ENCODE results near the gene VTCN1.
"Not testable (repeated sequence)": the region's sequence is repeated elsewhere in the genome, so short reads cannot be mapped to it uniquely, and the experiment has no call there.

Gene VTCN1

DNA sequence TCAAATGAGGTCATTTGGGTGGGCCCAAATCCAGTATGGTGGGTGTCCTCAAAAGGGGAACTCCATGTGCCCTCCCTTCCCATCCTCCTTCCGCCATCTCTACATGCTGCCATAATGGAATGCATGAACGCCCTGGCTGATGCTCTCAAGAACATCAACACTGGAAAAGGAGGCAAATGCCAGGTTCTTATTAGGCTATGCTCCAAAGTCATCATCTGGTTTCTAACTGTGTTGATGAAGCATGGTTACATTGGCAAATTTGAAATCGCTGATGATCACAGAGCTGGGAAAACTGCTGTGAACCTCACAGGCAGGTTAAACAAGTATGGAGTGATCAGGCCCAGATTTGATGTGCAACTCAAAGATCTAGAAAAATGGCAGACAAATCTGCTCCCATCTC lies 72.6 kb downstream of the VTCN1 start:
- DNase-seq = no peak
- in situ Hi-C loops (cut with MboI; ENCODE audit: low pct_unique_long_range_greater_than_20kb, low sequenced_read_pairs) = loop anchor here (25.0 kb wide), 2 partner anchors 324 to 674 kb away; no protein-coding TSS in a partner anchor

DNA sequence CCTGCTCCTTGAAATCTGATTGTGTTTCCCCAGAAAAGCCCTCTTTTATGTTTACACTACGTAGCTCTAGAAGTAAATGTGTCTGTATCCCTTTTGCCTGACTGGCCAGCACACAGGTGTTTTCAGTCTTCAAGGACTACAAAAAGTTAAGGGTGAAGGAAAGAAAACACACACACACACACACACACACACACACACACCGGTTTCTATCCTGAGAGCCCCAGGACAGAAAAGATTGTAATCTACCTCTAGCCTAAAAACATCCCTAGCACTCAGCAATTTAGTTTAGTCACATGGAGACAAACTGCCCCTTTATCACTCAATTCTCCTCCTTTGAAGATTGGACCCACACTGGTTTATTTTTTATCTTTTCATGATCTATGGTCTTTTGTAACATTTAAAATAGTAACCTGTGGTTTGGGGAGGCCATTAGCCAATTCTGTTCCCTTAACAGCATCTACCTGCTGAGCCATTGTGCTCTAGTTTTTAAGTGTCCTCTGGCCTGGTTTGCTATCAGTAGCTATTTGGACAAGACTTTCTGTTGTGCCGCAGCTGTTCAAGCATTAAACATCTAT lies 73.4 kb downstream of the VTCN1 start:
- DNase-seq = no peak
- in situ Hi-C loops (cut with MboI; ENCODE audit: low pct_unique_long_range_greater_than_20kb, low sequenced_read_pairs) = loop anchor here (25.0 kb wide), 2 partner anchors 325 to 675 kb away; no protein-coding TSS in a partner anchor

DNA sequence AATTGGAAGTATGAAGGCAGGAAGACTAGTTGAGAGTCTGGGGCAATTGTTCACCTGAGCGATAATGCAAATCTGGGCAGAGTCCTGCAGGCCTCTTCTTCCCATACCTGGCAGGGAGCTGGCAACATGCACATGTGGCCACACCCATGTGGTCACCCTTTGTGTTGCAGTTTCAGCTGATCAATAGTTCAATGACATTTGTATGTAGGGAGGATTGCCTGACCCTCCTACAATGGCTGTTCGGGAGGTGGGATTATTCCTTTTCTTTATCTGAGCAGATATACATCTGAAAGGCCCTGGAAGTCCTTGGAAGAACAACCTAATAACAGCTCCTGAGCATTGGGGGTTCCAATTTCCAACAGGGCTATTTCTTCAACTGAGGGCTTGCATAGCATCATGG lies 74.0 kb downstream of the VTCN1 start:
- no peak for DNase-seq
- in situ Hi-C loops (cut with MboI; ENCODE audit: low pct_unique_long_range_greater_than_20kb, low sequenced_read_pairs) = loop anchor here (25.0 kb wide), 2 partner anchors 326 to 676 kb away; no protein-coding TSS in a partner anchor

DNA sequence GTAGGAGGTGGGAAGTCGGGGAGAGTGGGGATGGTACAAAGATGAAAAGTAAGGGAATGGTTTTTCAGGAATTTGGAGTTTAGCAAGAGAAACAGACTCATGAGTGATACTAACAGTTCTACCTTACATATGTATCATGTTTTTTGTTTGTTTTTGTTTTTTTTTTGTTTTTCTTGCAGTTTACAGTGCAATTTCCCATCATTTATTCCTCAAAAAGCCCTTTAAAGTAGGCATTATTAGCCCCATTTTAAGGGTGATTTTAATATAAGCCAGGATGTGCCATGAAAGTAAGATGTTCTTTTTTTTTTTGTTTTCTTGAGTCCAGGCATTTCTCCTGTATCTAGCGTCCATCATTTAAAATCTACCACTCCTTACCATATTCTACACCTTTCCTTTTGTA lies 75.4 kb downstream of the VTCN1 start:
- in situ Hi-C loops (cut with MboI; ENCODE audit: low pct_unique_long_range_greater_than_20kb, low sequenced_read_pairs) = loop anchor here (25.0 kb wide), 2 partner anchors 327 to 677 kb away; no protein-coding TSS in a partner anchor
- no peak for DNase-seq

DNA sequence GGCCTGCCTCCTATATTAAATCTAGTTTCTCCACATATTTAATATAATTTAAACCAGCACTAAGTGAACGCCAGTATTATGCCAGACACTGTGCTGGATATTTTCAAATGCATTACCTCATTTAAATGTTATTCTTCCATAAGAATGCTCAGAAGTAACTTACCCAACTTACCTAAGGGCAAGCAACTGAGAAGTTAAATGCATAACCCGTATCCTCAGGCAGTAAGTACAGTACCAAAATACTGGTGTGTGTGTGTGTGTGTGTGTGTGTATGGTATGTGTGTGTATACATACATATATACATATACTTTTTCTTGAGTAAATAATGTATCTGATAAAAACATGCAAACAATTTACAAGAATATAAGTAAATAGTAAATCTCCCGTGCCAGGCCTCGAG lies 80.2 kb downstream of the VTCN1 start:
- DNase-seq = no peak
- in situ Hi-C loops (cut with MboI; ENCODE audit: low pct_unique_long_range_greater_than_20kb, low sequenced_read_pairs) = loop anchor here (25.0 kb wide), 2 partner anchors 332 to 682 kb away; no protein-coding TSS in a partner anchor

DNA sequence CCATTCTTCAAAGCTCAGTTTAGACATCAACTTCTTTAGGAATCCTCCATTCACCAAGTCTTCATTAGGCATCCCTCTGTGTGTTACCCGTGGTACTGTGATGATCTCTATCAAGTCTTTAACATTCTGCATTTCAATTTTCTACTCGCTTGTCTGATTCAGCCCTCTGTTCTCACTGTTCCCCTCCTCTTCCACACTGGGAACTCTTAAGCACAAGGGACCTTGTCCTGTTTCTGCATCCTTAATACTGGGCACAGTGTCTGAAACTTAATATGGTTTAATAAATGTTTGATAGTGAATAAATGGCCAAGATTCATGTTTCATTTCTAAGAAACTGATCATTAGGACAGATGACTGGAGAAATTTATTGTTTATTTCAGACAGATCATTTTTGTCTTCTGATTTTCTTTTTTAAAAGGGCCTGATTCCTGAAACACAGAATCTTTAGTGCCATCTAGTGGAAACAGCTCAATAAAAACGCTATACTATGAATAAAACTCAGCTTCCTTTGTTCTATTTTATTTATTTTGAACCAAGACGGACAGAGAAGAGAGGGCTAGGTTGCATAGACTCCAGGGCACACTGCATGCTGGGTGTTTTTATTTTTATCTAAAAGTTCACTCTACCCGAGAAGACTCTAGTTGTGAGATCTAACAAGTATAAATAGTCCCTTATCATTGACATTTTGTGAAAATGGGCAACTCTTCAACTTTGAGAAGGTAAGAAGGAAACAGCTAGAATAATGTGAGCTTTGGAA lies 82.2 kb downstream of the VTCN1 start:
- peak; percentile 62 for DNase-seq
- in situ Hi-C loops (cut with MboI; ENCODE audit: low pct_unique_long_range_greater_than_20kb, low sequenced_read_pairs) = loop anchor here (25.0 kb wide), 2 partner anchors 334 to 684 kb away; no protein-coding TSS in a partner anchor

DNA sequence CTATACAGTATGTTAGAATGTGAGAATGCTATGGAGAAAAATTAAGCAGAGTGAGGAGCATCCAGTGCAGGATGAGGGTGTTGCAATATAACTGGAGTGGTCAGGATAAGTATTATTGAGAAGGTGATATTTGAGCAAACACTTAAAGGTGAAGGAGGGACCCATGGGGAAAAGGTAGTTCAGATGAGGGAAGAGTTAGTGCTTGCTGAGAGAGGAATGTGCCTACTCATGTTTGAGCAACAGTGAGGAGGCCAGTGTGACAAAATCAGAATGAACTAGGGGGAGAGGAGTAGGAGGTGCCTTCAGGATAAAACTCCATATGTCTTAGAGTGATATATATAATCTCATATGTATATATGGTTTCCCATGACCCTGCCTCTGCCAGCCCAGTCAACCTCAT lies 82.9 kb downstream of the VTCN1 start:
- DNase-seq = no peak
- in situ Hi-C loops (cut with MboI; ENCODE audit: low pct_unique_long_range_greater_than_20kb, low sequenced_read_pairs) = loop anchor here (25.0 kb wide), 2 partner anchors 335 to 685 kb away; no protein-coding TSS in a partner anchor

DNA sequence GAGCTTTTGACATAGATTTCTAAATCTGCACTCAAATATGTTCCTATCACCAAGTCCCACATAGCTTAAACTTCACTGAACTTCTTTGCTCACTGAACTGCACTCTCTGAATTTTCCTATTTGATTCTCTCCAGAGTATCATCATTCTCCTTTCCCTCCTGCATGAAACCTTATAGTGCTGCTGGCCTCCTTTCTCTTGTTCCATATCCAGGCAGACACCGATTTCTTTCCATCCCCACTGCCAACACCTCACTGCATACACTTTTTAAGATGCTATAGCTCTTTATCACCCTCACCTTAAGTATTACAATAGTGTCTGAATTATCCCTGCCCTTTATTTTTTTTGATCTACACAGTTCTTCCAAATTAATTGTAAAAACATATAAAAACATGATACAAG lies 86.1 kb downstream of the VTCN1 start:
- no peak for DNase-seq
- in situ Hi-C loops (cut with MboI; ENCODE audit: low pct_unique_long_range_greater_than_20kb, low sequenced_read_pairs) = loop anchor here (25.0 kb wide), 2 partner anchors 338 to 688 kb away; no protein-coding TSS in a partner anchor

DNA sequence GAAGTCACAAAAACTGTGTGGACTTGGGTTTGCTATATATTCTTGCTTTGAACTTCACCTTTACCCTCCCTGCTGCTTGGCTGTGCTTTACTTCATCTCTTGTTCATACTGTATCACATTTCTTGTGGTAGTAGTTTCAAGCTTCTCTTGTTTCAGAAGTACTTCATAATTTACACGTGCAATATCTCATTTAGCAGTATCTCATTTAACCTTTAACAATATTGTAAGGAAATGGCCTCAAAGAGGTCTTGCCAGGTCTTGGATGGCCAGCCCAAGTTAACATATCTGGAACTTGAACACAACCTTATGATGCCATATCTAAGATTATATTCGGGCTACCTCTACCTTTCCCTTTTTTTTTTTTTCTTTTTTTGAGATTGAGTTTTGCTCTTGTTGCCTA lies 87.5 kb downstream of the VTCN1 start:
- DNase-seq = no peak
- in situ Hi-C loops (cut with MboI; ENCODE audit: low pct_unique_long_range_greater_than_20kb, low sequenced_read_pairs) = no loop called here

DNA sequence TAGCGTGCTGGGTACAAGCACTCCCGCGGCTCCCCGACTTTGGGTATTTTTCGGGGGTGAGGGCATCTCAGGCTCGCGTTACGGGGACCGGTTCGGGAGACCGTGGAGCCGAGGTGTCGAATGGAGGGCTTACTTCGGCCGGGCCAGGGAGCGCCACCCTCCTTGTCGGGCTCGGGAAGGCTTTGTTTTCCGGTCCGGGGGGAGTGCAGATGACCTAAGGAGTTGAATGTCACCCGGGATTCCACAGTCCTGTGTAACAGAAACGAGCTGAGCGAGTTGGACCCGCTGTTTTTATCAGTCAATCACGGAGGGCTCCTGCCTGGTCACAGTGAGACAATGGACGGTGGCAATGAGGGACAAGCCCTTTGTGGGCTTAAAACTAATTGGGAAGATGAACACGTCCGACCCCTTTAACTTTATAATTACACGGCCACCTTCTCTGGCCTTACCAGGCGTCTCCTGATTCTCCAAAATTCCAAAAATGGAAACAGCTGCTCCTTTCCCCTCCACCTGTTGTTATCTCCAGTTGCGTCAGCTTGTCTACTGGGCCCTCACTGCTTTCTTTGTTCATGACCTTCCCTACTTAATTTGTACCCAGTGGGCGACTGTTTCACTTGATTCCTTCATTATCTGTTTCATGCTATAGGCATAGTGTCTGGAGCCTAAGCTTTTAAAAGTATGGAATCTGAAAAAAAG lies 88.2 kb downstream of the VTCN1 start:
- in situ Hi-C loops (cut with MboI; ENCODE audit: low pct_unique_long_range_greater_than_20kb, low sequenced_read_pairs) = no loop called here
- no peak for DNase-seq

DNA sequence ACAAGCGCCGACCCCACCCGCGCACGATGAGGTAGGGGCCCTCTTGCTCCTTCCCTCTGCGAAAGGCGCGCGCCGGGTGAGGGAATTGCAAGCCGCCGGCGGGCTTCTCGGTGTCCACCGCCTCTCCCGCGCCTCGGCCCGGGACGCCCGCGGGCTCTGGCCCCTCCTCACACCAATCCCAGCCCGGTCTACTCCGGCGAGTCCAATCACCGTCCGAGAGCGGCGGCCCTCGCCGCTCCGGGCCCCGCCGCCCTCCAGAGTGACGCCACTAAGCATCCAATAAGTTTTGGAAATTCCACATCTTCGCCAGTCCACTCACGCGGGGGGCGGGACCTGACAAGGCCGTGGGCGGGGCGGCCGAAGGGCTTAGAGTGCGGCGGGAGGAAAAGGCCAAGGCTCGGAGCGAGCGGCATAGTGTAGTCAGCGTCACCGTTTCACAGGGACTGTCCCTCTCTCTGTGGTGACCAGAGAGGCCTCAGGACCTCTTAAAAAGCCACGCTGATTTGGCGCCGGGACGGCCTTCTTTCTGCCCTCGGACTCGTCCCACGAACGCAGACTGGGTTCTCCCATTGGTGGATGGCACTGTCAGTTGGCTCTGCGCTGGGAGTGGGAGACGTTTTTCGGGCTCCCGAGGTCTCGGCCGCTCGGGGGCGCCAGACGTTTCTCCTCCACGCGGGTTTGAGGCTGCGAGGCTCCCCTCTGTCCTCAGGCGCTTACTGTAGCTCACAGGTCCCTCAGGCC lies 89.0 kb downstream of the VTCN1 start, which contains the start of gene TRIM45:
Gene TRIM45, minus strand, starts transcription at position 161 of the 741 bp plus-strand sequence. CDS start 548 bp downstream, outside the sequence.
- in situ Hi-C loops (cut with MboI; ENCODE audit: low pct_unique_long_range_greater_than_20kb, low sequenced_read_pairs) = no loop called here
- peak; percentile 97 for DNase-seq

DNA sequence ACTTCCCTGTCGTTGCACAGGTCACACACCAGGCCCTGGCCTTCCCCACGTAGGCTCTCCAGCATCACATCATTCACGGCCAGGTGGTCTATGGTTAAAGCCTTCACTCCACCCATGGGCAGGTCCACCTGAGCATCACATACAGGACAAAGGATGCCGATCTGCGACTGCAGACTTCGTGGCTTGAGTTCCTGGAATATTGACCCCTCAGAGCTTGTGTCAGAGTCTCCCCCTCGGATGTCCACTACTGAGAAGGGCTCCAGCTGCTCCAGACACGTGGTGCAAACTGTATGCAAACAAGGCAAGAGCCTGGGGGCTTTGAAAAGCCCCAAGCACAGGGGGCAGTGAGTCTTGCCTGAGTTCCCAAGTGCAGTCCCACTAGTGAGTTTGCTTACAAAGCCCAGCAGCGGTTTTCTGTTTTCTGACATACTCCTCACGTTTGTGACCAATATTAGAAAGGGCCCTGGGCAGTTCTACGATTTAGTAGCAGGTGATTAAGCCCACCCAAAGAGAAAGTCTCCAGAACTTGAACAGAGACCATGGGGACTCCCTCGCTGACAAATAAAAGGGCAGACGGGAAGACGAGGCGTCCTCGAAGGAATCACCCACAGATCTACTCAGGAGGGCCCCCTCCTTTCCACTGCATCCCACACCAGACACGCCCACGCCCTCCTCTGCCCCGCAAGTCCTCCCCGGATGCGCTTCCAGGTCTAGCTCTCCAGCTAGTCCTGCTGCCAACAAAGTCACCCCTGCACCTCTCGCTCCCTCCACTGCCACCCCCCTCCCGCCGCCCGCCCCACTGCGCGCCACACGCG lies 89.7 kb downstream of the VTCN1 start:
- in situ Hi-C loops (cut with MboI; ENCODE audit: low pct_unique_long_range_greater_than_20kb, low sequenced_read_pairs) = no loop called here
- DNase-seq = peak; percentile 12

DNA sequence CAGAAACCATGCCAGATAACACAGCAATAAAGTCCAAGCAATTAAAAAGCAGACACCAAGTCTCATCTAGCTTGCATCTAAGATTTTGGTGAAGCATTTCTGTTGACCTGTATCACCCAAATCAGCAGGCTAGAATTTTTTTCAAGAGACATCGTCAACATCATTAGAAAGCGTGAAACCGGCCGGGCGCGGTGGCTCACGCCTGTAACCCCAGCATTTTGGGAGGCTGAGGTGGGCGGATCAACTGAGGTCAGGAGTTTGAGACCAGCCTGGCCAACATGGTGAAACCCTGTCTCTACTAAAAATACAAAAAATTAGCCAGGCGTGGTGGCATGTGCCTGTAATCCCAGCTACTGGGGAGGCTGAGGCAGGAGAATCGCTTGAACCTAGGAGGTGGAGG lies 91.6 kb downstream of the VTCN1 start:
- in situ Hi-C loops (cut with MboI; ENCODE audit: low pct_unique_long_range_greater_than_20kb, low sequenced_read_pairs); DNase-seq: not testable (repeated sequence)

DNA sequence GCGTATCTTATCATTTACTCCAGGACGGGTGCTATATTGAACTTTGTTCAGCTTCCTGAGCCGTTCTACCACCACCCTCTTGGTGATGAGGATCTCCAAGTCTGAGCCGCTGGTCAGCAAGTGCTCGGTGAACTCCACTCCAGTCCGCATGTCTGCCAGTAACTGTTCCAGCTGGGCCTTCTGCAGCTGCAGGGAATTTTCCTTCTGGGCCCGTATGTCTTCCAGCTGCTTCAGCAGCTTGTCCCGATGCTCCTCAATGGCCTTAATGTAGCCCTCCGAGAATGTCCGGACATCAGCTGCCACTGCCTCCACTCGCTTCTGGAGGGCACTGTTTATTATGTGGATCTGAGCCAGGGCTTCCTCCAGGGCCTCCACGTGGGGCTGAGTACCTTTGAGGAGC lies 92.6 kb downstream of the VTCN1 start:
- no peak for DNase-seq
- in situ Hi-C loops (cut with MboI; ENCODE audit: low pct_unique_long_range_greater_than_20kb, low sequenced_read_pairs) = no loop called here

DNA sequence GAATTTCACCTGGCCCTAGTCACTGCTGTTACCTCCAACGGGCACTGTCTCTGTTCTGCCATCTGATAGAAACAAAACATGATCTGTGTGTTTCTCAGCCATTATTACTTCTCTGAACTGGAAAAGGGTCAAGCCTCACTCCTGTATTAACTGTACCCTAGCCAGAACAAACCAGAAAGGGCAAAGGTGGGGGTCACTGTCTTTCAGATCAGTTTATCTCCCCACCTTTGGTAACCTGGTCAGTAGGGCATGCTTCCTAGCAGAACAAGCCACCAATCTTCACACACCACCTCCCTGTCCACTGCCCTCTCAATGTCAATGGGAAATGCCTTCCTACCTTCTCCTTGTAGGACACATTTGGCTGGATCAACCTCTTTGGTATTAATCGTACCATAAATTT lies 93.0 kb downstream of the VTCN1 start:
- no peak for DNase-seq
- in situ Hi-C loops (cut with MboI; ENCODE audit: low pct_unique_long_range_greater_than_20kb, low sequenced_read_pairs) = no loop called here

DNA sequence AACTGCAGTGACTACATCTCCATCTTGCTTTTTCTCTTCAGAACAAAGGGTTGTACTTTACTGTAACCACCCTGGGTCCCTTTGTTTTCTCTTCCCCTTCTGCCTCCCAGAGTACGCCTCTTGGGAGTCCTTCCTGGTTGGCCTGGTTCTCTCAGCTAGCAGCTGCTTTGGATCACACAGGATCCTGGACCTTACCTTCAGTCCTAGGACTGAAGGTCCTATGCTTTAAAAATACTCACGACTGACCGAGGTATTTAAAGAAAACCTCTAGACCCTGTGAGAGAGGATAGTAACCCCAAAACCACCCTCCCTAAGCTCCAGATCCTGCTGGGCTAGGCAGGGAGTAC lies 94.0 kb downstream of the VTCN1 start:
- no peak for DNase-seq
- in situ Hi-C loops (cut with MboI; ENCODE audit: low pct_unique_long_range_greater_than_20kb, low sequenced_read_pairs) = no loop called here

DNA sequence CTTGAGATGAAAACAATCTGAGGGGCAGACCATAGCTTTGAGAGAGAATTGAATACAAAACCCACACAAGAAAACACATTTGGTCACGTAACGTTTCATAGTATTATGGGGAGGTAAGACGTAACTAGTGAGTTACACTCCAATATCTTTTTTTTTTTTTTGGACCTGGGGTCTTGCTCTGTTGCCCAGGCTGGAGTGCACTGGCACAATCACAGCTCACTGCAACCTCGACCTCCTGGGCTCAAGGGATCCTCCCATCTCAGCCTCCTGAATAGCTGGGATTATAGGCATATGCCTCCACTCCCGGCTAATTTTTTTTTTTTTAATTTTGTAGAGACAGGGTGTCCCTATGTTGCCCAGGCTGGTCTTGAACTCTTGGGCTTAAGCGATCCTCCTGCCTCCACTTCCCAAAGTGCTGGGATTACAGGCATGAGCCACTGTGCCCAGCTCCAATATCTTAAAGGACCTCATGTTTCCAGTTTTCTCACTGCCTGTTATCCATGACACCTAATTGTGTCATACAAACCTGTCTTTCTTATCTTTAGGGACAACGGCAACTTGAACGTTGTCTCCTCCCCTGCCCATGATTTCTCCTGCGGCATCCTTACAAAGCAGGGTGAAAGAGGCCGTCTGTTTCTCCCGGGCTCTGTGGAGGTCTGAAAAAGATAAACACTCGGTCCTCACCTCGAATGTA lies 94.5 kb downstream of the VTCN1 start:
- in situ Hi-C loops (cut with MboI; ENCODE audit: low pct_unique_long_range_greater_than_20kb, low sequenced_read_pairs) = no loop called here
- DNase-seq = no peak

DNA sequence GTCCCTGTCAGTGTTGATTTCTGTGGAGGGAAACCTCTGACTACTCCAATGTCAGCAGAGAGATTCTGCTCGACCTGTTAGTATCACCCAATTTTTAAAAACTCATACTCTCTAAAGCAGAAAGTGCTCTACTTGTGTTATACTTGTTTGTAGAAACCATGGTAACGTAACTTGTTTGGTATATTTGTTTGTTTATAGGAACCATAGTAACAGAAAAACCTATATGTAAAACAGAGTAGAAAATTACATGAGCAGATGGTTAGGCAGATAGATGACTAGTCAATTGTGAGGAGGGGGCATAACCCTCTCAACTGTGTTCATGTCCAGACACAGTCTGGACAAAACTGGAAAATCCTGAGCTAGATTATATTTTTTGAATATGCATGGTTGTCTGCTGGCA lies 95.8 kb downstream of the VTCN1 start:
- in situ Hi-C loops (cut with MboI; ENCODE audit: low pct_unique_long_range_greater_than_20kb, low sequenced_read_pairs) = no loop called here
- no peak for DNase-seq
